ENCODE results near the gene ZNF778. TPM values are rescaled to one million over a fixed set of nuclear protein-coding genes. Genes with fewer than 3 reads are reported as not detected.

Gene ZNF778
- total and polyA plus RNA-seq, 2 of the 13 experiments (the other 11 are each of a cell fraction or from before 2014, with no cell fraction given), result 3.8 to 7.2 TPM

GRCh38 chr16:89197633-89198416, 19.7 kb upstream of the ZNF778 start (continued):
- TF ChIP-seq ZNF605 (CRISPR knock-in tag; IDR thresholded peaks at IDR 0.05) (peak; percentile 50), ZNF484 (CRISPR knock-in tag; IDR thresholded peaks at IDR 0.05; ENCODE audit: borderline replicate concordance, low read depth) (no peak; the same call in 1 of the 2 replicates), CBFB (CRISPR knock-in tag; IDR thresholded peaks at IDR 0.05) (peak; percentile 99), PHF8 (CRISPR knock-in tag; IDR thresholded peaks at IDR 0.05) (peak; percentile 68), ZBTB43 (CRISPR knock-in tag; conservative IDR thresholded peaks at IDR 0.05) (peak; percentile 60; the same call in 1 of the 2 replicates), POGK (CRISPR knock-in tag; conservative IDR thresholded peaks at IDR 0.05) (peak; percentile 81), ZNF326 (CRISPR knock-in tag; IDR thresholded peaks at IDR 0.05; ENCODE audit: borderline replicate concordance) (0 out of 2 replicates have a peak, but pooled peaks have one; percentile 26), ZNF816 (CRISPR knock-in tag; IDR thresholded peaks at IDR 0.05; ENCODE audit: borderline replicate concordance) (no peak), ZFP36 (IDR thresholded peaks at IDR 0.05; ENCODE audit: borderline replicate concordance, low read depth, low read length, partially characterized antibody) (peak; percentile 91), KLF15 (CRISPR knock-in tag; IDR thresholded peaks at IDR 0.05; ENCODE audit: borderline replicate concordance) (peak; percentile 66; the same call in 1 of the 2 replicates), EP300 (IDR thresholded peaks at IDR 0.05; ENCODE audit: low read depth in 2 of 2, low read length in 2 of 2) (peak; percentile 81 to 85; a peak in 2 of 4 replicates), EP300 (CRISPR knock-in tag; IDR thresholded peaks at IDR 0.05; ENCODE audit: borderline replicate concordance) (peak; percentile 94), ZNF570 (CRISPR knock-in tag; IDR thresholded peaks at IDR 0.05; ENCODE audit: borderline replicate concordance) (peak; percentile 37; the same call in 1 of the 2 replicates), THRA (CRISPR knock-in tag; IDR thresholded peaks at IDR 0.05; ENCODE audit: borderline replicate concordance) (peak; percentile 92), CSRNP2 (CRISPR knock-in tag; conservative IDR thresholded peaks at IDR 0.05; ENCODE audit: low read depth) (no peak; the same call in 1 of the 2 replicates), ZSCAN31 (CRISPR knock-in tag; IDR thresholded peaks at IDR 0.05; ENCODE audit: low read depth) (peak; percentile 92), FOXO4 (CRISPR knock-in tag; conservative IDR thresholded peaks at IDR 0.05) (no peak), NCOA1 (CRISPR knock-in tag; IDR thresholded peaks at IDR 0.05) (0 out of 2 replicates have a peak, but pooled peaks have one; percentile 68), SOX13 (IDR thresholded peaks at IDR 0.05) (peak; percentile 91), SOX13 (CRISPR knock-in tag; conservative IDR thresholded peaks at IDR 0.05 in 1 of 2, IDR thresholded peaks at IDR 0.05 in 1 of 2) (peak in 1 of 2 experiments; percentile 99; a peak in 2 of 4 replicates), ZKSCAN5 (CRISPR knock-in tag; IDR thresholded peaks at IDR 0.05) (no peak)

Measured in HepG2 (cell line).